ENCODE data around the gene FOXK2.

DNA sequence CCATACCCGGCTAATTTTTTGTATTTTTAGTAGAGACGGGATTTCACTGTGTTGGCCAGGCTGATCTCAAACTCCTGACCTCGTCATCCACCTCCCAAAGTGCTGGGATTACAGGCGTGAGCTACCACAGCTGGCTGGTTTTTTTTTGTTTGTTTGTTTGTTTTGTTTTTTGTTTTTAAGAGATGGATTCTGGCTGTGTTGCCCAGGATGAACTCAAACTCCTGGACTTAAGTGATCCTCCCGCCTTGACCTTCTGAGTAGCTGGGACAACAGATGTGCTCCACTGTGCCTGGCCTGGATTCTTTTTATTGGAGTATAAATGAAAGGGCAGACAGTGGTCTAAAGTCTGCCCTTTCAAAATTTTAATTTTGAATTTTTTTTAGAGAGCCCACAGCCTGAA is 44.7 kb downstream of the FOXK2 start:
- TF ChIP-seq CTCF (IDR thresholded peaks at IDR 0.05; ENCODE audit: extremely low read depth in 1 of 2, insufficient read depth in 1 of 2, low read depth in 1 of 2, low read length in 2 of 2) (no peak), EZH2 (IDR thresholded peaks at IDR 0.05; ENCODE audit: borderline replicate concordance, low read depth, low read length, severe bottlenecking) (no peak), POLR2A (IDR thresholded peaks at IDR 0.05; ENCODE audit: low read depth, low read length) (no peak)

Data from endothelial cell of umbilical vein (primary cell).